Esophagus squamous epithelium (tissue), 5 donors: Measurements from ENCODE around the gene TUBGCP2. TPM values are rescaled to one million over a fixed set of nuclear protein-coding genes. Genes with fewer than 3 reads are reported as not detected.

Source experiments
- DNase-seq: peaks from one replicate; lab custom pipeline; 2025; lab: John Stamatoyannopoulos, UW
- H3K27ac ChIP-seq, 4 donors: fragments of 200-600 bp; sonication (generic); one replicate each; pipeline ENCODE4 v1.5.1; 2016 to 2019; ENCODE audit warnings: mild to moderate bottlenecking in 1 of 4
- H3K27me3 ChIP-seq, 4 donors: fragments of 200-600 bp; sonication (generic); 1 replicate in 3 of 4; 2 replicates in 1 of 4; pipeline versions ENCODE4 v1.5.1 to v1.6.0; 2017 to 2021; ENCODE audit warnings: antibody characterized with exemption in 1 of 4
- H3K36me3 ChIP-seq, 3 donors: fragments of 200-600 bp; sonication (generic); one replicate each; pipeline ENCODE4 v1.5.1; 2016 to 2019
- H3K4me1 ChIP-seq, 3 donors: fragments of 200-600 bp; sonication (generic); one replicate each; pipeline ENCODE4 v1.5.1; 2017 to 2019
- H3K4me3 ChIP-seq, 4 donors: fragments of 200-600 bp; sonication (generic); 1 replicate in 3 of 4; 2 replicates in 1 of 4; pipeline ENCODE4 v1.5.1; 2016 to 2019; ENCODE audit warnings: mild to moderate bottlenecking in 2 of 4, moderate library complexity in 1 of 4
- H3K9me3 ChIP-seq, 3 donors: fragments of 200-600 bp; sonication (generic); one replicate each; pipeline ENCODE4 v1.5.1; 2016 to 2019
- POLR2A ChIP-seq, 4 donors: fragments of 450-650 bp; IDR thresholded peaks; one replicate each; pipeline ENCODE4 v1.6.1; 2017; ENCODE audit warnings: antibody characterized with exemption in 4 of 4, mild to moderate bottlenecking in 4 of 4, moderate library complexity in 3 of 4
- WGBS, 2 donors: methylation state at CpG; one replicate each; pipeline ENCODE4 v1.1.5; 2018; 5-methylcytosine and 5-hydroxymethylcytosine counted together
- intact Hi-C: fragments of 100-400 bp; cut with DNase I; formaldehyde crosslinking; loops from one replicate; pipeline ENCODE4 v1.15.0; 2022
- total RNA-seq, 4 donors: library from RNA; depleted of rRNA; stranded (reverse); fragments of >200 nt; gene quantifications; one replicate each; pipeline ENCODE4 v1.1.0, GENCODE V29; 2016
- TF ChIP-seq, protein P1 (sequence below), 6 experiments: fragments of 450-650 bp in 4 of 6; fragments of 200-600 bp in 2 of 6; sonication (generic) in 2 of 6; IDR thresholded peaks; one replicate each; pipeline ENCODE4 v1.5.1; 2016 to 2019; ENCODE audit warnings: antibody characterized with exemption in 6 of 6, mild to moderate bottlenecking in 4 of 6, moderate library complexity in 4 of 6
- donor health status: DM: yes; HTN: yes; CAD: no.

TUBGCP2 gene
- total RNA-seq, 4 donors from 2014 or later, result 28.4 to 44.4 (median 38.9) TPM

DNA sequence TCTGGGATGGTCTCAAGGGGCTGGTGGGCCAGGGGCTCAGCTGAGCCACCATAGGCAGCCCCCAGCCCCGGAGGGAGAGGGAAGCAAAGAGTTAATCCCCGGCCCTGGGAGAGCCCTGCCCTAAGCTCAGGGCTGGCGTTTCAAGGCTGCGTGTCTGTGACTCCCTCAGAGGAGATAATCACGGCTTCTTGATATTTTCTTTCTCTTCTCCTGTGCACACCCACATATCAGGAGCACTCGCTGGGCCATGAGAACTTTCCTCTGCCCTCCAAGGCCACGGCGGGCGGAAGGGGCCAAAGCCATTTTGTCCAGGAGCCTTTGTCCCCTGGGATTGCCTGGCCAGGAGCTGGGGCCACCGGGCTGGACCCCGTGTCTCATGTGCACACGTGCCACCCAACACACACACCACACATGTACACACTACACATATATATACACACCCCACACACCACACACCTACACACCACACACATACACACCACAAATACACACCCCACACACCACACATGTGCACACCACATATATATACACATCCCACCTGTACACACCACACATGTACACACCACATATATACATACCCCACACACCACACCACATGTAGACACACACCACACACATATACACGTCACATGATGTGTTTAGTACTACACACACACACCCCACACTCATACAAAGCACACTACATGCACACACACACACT, 54.1 kb downstream of the TUBGCP2 start:
- TF ChIP-seq, protein P1, sequence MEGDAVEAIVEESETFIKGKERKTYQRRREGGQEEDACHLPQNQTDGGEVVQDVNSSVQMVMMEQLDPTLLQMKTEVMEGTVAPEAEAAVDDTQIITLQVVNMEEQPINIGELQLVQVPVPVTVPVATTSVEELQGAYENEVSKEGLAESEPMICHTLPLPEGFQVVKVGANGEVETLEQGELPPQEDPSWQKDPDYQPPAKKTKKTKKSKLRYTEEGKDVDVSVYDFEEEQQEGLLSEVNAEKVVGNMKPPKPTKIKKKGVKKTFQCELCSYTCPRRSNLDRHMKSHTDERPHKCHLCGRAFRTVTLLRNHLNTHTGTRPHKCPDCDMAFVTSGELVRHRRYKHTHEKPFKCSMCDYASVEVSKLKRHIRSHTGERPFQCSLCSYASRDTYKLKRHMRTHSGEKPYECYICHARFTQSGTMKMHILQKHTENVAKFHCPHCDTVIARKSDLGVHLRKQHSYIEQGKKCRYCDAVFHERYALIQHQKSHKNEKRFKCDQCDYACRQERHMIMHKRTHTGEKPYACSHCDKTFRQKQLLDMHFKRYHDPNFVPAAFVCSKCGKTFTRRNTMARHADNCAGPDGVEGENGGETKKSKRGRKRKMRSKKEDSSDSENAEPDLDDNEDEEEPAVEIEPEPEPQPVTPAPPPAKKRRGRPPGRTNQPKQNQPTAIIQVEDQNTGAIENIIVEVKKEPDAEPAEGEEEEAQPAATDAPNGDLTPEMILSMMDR (IDR thresholded peaks at IDR 0.05), result no peak
- Histone ChIP-seq H3K4me3 (no peak overlapping the region), H3K9me3 (no peaks in the 10 kb centered on the region), H3K27ac (no peak overlapping the region), H3K27me3 (peaks cover 0 to 34% (median 0%) of the 10 kb centered on the region in 4 donors), H3K36me3 (no peaks in the 10 kb centered on the region), H3K4me1 (peaks cover 26 to 27% (median 26%) of the 10 kb centered on the region in 3 donors)
- 63 to 77% methylated on average over 11 to 13 of the region's 13 CpGs for WGBS, 2 donors
- DNase-seq, result no peak
- intact Hi-C loops, result no loop called here

DNA sequence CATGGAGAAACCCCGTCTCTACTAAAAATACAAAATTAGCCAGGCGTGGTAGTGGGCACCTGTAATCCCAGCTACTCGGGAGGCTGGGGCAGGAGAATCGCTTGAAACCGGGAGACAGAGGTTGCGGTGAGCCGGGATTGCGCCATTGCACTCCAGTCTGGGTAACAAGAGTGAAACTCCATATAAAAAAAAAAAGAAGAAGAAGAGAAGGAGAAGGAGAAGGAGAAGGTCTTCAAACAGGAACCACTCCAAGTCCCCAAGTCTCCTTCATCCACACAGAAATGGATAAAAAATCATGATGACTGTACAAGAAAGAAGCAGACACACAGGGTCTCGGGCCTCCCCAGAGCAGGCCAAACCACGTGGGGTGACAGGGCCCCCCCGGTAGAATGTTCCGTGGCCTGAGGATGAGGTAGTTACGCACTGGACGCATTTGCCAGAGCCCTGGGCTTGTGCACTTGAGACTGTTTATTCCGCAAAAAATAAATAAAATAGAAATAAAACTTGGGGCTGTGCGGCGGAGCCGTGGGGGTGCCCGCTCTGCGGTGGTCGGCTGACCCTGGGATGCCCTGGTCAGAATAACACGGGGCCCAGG, 55.2 kb downstream of the TUBGCP2 start:
- Histone ChIP-seq H3K9me3 (no peaks in the 10 kb centered on the region), H3K27me3 (peaks cover 0 to 45% (median 0%) of the 10 kb centered on the region in 4 donors), H3K27ac (no peak overlapping the region), H3K4me3 (no peak overlapping the region), H3K36me3 (no peaks in the 10 kb centered on the region), H3K4me1 (peaks cover 15 to 16% (median 15%) of the 10 kb centered on the region in 3 donors)
- WGBS, 2 donors, result 76 to 83% methylated on average over 22 of the region's 22 CpGs
- no peak for DNase-seq
- intact Hi-C loops, result no loop called here
- no peak for TF ChIP-seq POLR2A (IDR thresholded peaks at IDR 0.05)
- TF ChIP-seq, protein P1 (IDR thresholded peaks at IDR 0.05), result no peak

DNA sequence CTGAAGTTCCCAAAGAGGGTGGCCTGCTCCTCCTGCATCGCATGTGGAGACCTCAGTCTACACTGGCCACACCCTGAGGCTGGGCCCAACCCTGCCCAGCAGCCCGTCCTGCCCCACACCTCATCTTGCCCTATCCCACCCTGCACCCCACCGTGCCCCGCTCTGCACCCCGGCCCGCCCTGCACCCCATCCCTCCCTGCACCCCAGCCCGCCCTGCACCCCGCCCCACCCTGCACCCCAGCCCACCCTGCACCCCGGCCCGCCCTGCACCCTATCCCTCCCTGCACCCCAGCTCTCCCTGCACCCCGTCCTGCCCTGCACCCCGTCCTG, 56.5 kb downstream of the TUBGCP2 start:
- Histone ChIP-seq H3K36me3 (no peaks in the 10 kb centered on the region), H3K9me3 (no peaks in the 10 kb centered on the region), H3K4me1 (peaks cover 2 to 3% (median 3%) of the 10 kb centered on the region in 3 donors), H3K27ac (no peak overlapping the region), H3K4me3 (no peak overlapping the region), H3K27me3 (peaks cover 0 to 58% (median 0%) of the 10 kb centered on the region in 4 donors)
- intact Hi-C loops, result no loop called here
- no peak for DNase-seq
- TF ChIP-seq, protein P1 (IDR thresholded peaks at IDR 0.05), result no peak
- 39 to 84% methylated on average over 2 to 8 of the region's 12 CpGs for WGBS, 2 donors

DNA sequence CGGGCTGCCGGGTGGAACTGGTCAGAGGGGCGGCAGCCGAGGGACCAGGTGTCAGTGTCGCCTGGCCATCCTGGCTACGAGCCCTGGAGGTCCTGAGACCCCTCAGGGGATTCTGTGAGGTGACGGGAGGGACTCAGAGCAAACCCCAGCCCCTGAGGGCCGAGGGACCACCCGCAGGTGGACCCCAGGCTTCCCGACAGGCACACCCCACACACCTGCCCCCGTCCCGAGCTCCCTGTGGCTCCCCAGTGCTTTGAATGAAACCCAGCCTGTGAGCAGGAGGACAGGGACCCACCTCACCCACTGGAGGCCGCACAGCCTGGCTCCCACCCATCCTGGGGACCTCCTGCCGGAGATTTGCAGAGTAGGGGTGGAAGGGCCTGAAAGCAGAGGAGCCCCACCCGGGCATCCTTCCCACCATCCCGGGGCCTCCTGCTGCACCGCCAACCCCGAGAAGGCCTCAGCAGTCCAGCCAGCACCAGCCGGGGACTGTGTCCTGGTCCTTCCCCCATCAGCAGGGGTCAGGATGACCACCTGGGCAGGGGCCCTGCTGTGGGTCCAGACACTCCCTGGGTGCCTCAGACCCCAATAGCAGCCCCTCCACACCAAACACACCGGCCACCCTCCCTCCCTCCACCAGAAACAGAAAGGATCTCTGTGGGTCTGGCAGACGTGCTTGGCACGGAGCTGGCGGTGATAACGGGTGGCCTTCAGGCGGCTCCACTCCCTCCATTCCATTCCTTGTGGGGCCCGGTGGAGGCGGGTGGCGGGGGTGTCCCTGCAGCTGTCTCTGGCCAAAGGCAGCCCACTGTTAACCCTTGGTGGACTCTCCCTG, 57.1 kb downstream of the TUBGCP2 start:
- no peaks in the 10 kb centered on the region for H3K4me1 ChIP-seq
- peaks cover 0 to 64% (median 0%) of the 10 kb centered on the region in 4 donors for H3K27me3 ChIP-seq
- no peak for TF ChIP-seq POLR2A (IDR thresholded peaks at IDR 0.05)
- TF ChIP-seq, protein P1 (IDR thresholded peaks at IDR 0.05), result no peak
- no peak for DNase-seq
- WGBS, 2 donors, result 65% methylated on average over 5 of the region's 28 CpGs; no CpG with 5 or more reads in 1 of the 2 donors
- H3K9me3 ChIP-seq, result no peaks in the 10 kb centered on the region
- H3K27ac ChIP-seq, result no peak overlapping the region
- intact Hi-C loops, result no loop called here
- H3K4me3 ChIP-seq, result no peak overlapping the region
- H3K36me3 ChIP-seq, result no peaks in the 10 kb centered on the region
